Measurements from ENCODE around the gene ITGAV. TPM values are rescaled to one million over a fixed set of nuclear protein-coding genes. Genes with fewer than 3 reads are reported as not detected.

Gene ITGAV
- total RNA-seq, 4 donors from 2014 or later = 66.7 to 132 (median 87.2) TPM

DNA sequence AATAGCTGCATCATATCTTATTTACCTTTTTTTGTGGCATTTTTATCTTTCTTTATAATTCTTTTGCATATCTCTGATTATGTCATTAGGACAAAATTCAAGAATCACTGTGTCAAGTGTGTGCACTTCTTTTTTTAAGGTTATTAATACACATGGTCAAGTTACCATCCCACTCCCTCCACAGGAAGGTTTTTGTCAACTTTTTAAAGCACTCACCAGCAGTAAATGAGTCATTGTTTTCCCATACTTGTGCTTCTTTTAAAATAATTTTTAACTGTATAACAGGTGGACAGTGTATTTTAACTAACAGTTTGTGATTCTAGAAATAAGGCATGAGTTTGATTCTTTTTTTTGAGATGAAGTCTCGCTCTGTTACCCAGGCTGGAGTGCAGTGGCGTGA, 58.3 kb downstream of the ITGAV start:
- no peak overlapping the region for H3K4me3 ChIP-seq
- H3K9me3 ChIP-seq = no peaks in the 10 kb centered on the region
- WGBS = 100% methylated on average over 2 of the region's 2 CpGs
- no peaks in the 10 kb centered on the region for H3K27me3 ChIP-seq
- H3K36me3 ChIP-seq = peaks cover 47% of the 10 kb centered on the region
- H3K27ac ChIP-seq = no peak overlapping the region
- TF ChIP-seq, protein P1, sequence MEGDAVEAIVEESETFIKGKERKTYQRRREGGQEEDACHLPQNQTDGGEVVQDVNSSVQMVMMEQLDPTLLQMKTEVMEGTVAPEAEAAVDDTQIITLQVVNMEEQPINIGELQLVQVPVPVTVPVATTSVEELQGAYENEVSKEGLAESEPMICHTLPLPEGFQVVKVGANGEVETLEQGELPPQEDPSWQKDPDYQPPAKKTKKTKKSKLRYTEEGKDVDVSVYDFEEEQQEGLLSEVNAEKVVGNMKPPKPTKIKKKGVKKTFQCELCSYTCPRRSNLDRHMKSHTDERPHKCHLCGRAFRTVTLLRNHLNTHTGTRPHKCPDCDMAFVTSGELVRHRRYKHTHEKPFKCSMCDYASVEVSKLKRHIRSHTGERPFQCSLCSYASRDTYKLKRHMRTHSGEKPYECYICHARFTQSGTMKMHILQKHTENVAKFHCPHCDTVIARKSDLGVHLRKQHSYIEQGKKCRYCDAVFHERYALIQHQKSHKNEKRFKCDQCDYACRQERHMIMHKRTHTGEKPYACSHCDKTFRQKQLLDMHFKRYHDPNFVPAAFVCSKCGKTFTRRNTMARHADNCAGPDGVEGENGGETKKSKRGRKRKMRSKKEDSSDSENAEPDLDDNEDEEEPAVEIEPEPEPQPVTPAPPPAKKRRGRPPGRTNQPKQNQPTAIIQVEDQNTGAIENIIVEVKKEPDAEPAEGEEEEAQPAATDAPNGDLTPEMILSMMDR (IDR thresholded peaks at IDR 0.05) = no peak
- TF ChIP-seq EP300 (IDR thresholded peaks at IDR 0.05) (no peak), POLR2A (IDR thresholded peaks at IDR 0.05) (no peak), POLR2AphosphoS5 (IDR thresholded peaks at IDR 0.05) (no peak)
- DNase-seq (ENCODE audit: low spot score in 2 of 2) = no peak
- H3K4me1 ChIP-seq = no peaks in the 10 kb centered on the region

DNA sequence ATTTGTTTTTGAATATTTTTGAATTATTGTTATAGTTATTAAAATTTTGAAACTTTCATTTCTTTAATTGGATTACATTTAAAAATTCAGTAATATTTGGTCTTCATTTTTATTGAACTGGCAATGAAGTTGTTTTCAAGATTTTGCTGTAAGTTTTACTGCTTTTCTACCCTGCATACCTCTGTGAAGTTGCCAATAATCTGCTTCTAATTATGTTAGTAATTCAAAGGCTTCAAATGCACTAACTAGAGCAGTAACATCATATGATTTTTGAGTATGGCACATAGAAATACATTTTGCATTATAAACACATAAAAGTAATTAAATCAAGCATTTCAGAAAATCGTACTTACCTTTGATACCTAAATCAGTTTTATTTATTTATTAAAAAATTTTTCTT, 63.7 kb downstream of the ITGAV start:
- no peak for DNase-seq (ENCODE audit: low spot score in 2 of 2)
- TF ChIP-seq POLR2A (IDR thresholded peaks at IDR 0.05) = no peak
- TF ChIP-seq EP300 (IDR thresholded peaks at IDR 0.05) = no peak
- TF ChIP-seq, protein P1 (IDR thresholded peaks at IDR 0.05) = no peak
- TF ChIP-seq POLR2AphosphoS5 (IDR thresholded peaks at IDR 0.05) = no peak
- Histone ChIP-seq H3K36me3 (peaks cover 60% of the 10 kb centered on the region), H3K9me3 (no peaks in the 10 kb centered on the region), H3K4me1 (no peaks in the 10 kb centered on the region), H3K27me3 (no peaks in the 10 kb centered on the region), H3K27ac (no peak overlapping the region), H3K4me3 (no peak overlapping the region)
- WGBS = 76% methylated on average over 1 of the region's 1 CpG

DNA sequence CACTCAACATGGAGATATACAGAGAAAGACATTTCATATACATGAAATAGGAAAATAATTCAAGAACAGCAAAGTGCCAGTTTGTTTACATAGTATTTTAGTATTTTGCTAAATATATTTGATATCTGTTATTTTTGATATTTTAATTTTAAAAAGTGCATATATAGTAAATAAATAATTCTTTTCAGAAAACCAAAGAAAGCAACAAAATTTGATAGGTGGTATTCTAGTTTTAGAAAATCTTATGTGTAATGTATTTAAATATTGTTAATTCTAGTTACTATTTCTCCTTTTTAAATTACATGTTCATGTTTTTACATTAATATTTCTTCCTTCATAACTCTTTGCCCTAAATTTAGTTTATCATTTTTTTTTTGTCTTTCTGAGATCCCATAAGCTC, 69.5 kb downstream of the ITGAV start:
- peaks cover 72% of the 10 kb centered on the region for H3K36me3 ChIP-seq
- H3K9me3 ChIP-seq = no peaks in the 10 kb centered on the region
- no peaks in the 10 kb centered on the region for H3K4me1 ChIP-seq
- H3K27me3 ChIP-seq = no peaks in the 10 kb centered on the region
- no peak overlapping the region for H3K27ac ChIP-seq
- TF ChIP-seq, protein P1 (IDR thresholded peaks at IDR 0.05) = no peak
- TF ChIP-seq EP300 (IDR thresholded peaks at IDR 0.05) (no peak), POLR2AphosphoS5 (IDR thresholded peaks at IDR 0.05) (no peak), POLR2A (IDR thresholded peaks at IDR 0.05) (no peak)
- no peak overlapping the region for H3K4me3 ChIP-seq
- DNase-seq (ENCODE audit: low spot score in 2 of 2) = no peak

DNA sequence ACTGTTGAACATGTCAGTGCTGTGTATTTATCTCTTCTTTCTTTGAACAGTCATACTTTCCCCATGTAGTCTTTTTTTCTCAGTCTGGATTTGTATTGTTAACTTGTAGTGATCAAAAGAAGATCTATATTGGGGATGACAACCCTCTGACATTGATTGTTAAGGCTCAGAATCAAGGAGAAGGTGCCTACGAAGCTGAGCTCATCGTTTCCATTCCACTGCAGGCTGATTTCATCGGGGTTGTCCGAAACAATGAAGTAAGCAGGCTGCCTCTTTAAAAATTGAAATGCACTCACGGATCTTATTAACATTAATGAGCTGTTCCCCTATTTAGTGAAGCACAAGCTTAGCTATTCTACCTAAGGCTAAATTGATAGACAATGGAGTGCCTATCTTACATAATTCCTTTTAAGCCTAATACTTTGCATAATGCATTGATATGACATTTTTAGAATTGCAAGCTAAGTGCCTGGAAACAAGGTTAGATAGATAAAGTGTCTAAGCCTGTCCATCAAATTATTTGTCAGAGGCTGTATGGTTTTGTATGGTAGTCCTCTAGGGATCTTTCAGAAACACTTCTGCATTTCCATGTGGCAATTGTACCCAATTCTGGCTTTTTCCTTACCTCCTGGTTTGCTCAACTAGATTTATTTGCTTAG, 74.7 kb downstream of the ITGAV start:
- H3K27ac ChIP-seq = no peak overlapping the region
- no peak overlapping the region for H3K4me3 ChIP-seq
- no peaks in the 10 kb centered on the region for H3K4me1 ChIP-seq
- no peak for DNase-seq (ENCODE audit: low spot score in 2 of 2)
- H3K27me3 ChIP-seq = no peaks in the 10 kb centered on the region
- TF ChIP-seq POLR2A (IDR thresholded peaks at IDR 0.05) = no peak
- H3K36me3 ChIP-seq = peaks cover 82% of the 10 kb centered on the region
- 94% methylated on average over 5 of the region's 5 CpGs for WGBS
- H3K9me3 ChIP-seq = no peaks in the 10 kb centered on the region

DNA sequence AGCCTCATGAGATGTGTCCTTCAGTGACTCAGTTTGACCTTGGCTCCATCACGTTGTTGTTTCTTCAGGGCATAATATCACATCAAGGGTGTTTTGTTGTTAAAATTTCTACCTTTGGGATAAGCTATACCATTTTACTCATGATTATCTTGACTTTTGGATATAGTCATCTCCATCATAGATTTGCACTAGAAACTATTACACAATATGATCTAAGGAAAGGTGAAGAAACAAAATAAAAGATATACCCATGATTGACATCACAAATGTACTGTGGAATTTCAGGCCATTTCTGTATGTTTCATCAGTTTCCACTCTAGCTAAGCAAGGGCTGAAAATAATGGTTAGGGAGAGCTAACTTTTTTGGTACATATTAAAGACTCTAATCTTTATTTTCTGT, 79.3 kb downstream of the ITGAV start:
- no peak overlapping the region for H3K27ac ChIP-seq
- no peaks in the 10 kb centered on the region for H3K27me3 ChIP-seq
- H3K4me1 ChIP-seq = no peaks in the 10 kb centered on the region
- DNase-seq (ENCODE audit: low spot score in 2 of 2) = no peak
- H3K4me3 ChIP-seq = no peak overlapping the region
- 94% methylated on average over 1 of the region's 1 CpG for WGBS
- peaks cover 99% of the 10 kb centered on the region for H3K36me3 ChIP-seq
- H3K9me3 ChIP-seq = no peaks in the 10 kb centered on the region
- TF ChIP-seq EP300 (IDR thresholded peaks at IDR 0.05) = no peak
- TF ChIP-seq POLR2A (IDR thresholded peaks at IDR 0.05) = no peak
- TF ChIP-seq, protein P1 (IDR thresholded peaks at IDR 0.05) = no peak
- TF ChIP-seq POLR2AphosphoS5 (IDR thresholded peaks at IDR 0.05) = no peak

DNA sequence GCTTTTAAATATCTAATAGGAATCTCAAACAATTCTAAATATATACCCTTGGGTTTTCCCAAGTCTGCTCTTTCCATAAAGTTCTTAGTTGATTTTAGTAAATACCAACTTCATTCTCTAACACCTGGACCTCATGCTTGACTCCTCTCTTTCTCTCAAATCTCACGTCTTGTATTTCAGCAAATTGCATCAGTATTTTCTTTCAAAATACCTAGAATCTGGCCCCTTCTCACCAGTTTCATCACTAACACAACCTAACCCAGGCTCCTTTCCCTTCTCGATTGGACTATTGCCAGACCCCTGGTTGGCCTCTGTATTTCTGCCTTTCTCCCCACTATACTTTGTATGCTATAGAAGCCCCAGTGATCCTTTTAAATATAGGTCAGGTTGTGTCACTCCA, 81.0 kb downstream of the ITGAV start:
- Histone ChIP-seq H3K36me3 (peaks cover 95% of the 10 kb centered on the region), H3K4me1 (no peaks in the 10 kb centered on the region), H3K27me3 (no peaks in the 10 kb centered on the region), H3K4me3 (no peak overlapping the region), H3K27ac (no peak overlapping the region), H3K9me3 (no peaks in the 10 kb centered on the region)
- TF ChIP-seq, protein P1 (IDR thresholded peaks at IDR 0.05) = no peak
- TF ChIP-seq EP300 (IDR thresholded peaks at IDR 0.05) (no peak), POLR2A (IDR thresholded peaks at IDR 0.05) (no peak)
- WGBS = 96% methylated on average over 2 of the region's 2 CpGs
- DNase-seq (ENCODE audit: low spot score in 2 of 2) = no peak

All from suprapubic skin (tissue), 4 donors.